DOHH2 (cell line): ENCODE results near the gene POMP.

Experiments used
- H3F3A ChIP-seq: fragments of 200-600 bp; sonication (generic), shearing (Covaris generic); 2 replicates; pipeline ENCODE4 v1.6.0; 2016; ENCODE audit warnings: antibody characterized with exemption, mild to moderate bottlenecking; ENCODE audit not compliant: control insufficient read depth, insufficient read depth
- H3K27ac ChIP-seq: fragments of 200-600 bp; sonication (generic); 2 replicates; pipeline ENCODE4 v1.5.1; 2014; ENCODE audit warnings: low read depth, mild to moderate bottlenecking, low read length, moderate library complexity
- H3K27me3 ChIP-seq: fragments of 200-600 bp; sonication (generic); 2 replicates; pipeline ENCODE4 v1.6.1; 2014; ENCODE audit warnings: mild to moderate bottlenecking, low read length, mixed read lengths; ENCODE audit not compliant: control insufficient read depth
- H3K36me3 ChIP-seq: fragments of 200-600 bp; sonication (generic); 2 replicates; pipeline ENCODE4 v1.6.1; 2014; ENCODE audit warnings: mild to moderate bottlenecking, low read length, moderate library complexity, mixed read lengths; ENCODE audit not compliant: control insufficient read depth
- H3K4me1 ChIP-seq: fragments of 200-600 bp; sonication (generic); 2 replicates; pipeline ENCODE4 v1.6.1; 2014; ENCODE audit warnings: mild to moderate bottlenecking, low read length, mixed read lengths; ENCODE audit not compliant: control insufficient read depth
- H3K4me2 ChIP-seq: fragments of 200-600 bp; sonication (generic); 2 replicates; pipeline ENCODE4 v1.6.0; 2014; ENCODE audit warnings: mild to moderate bottlenecking, low read length, moderate library complexity
- H3K4me3 ChIP-seq: fragments of 200-600 bp; sonication (generic); 2 replicates; pipeline ENCODE4 v1.5.1; 2014; ENCODE audit warnings: mild to moderate bottlenecking, low read length, mixed read lengths
- H3K79me2 ChIP-seq: fragments of 200-600 bp; sonication (generic); 2 replicates; pipeline ENCODE4 v1.6.1; 2014; ENCODE audit warnings: mild to moderate bottlenecking, low read length, mixed read lengths; ENCODE audit not compliant: control insufficient read depth
- H3K9me2 ChIP-seq: fragments of 200-600 bp; sonication (generic); replicated peaks from 2 replicates; pipeline ENCODE4 v1.6.1; 2014; ENCODE audit warnings: mild to moderate bottlenecking, low read length, mixed read lengths; ENCODE audit not compliant: control insufficient read depth
- H3K9me3 ChIP-seq: fragments of 200-600 bp; sonication (generic); 2 replicates; pipeline ENCODE4 v1.6.1; 2014; ENCODE audit warnings: antibody characterized with exemption, low read length, mixed read lengths; ENCODE audit not compliant: control insufficient read depth, insufficient read depth
- H4K20me1 ChIP-seq: fragments of 200-600 bp; sonication (generic); 2 replicates; pipeline ENCODE4 v1.6.0; 2014; ENCODE audit warnings: low read depth, mild to moderate bottlenecking, antibody characterized with exemption, low read length, moderate library complexity; ENCODE audit not compliant: control insufficient read depth, insufficient read depth
- CTCF ChIP-seq: fragments of 200-600 bp; sonication (generic); IDR thresholded peaks from one replicate; pipeline ENCODE4 v1.5.1; 2014; ENCODE audit warnings: antibody characterized with exemption, mild to moderate bottlenecking, low read depth, low read length; ENCODE audit not compliant: poor library complexity, severe bottlenecking
- EZH2phosphoT487 ChIP-seq: fragments of 200-600 bp; sonication (generic); IDR thresholded peaks from 2 replicates; pipeline ENCODE4 v1.6.1; 2017; ENCODE audit warnings: borderline replicate concordance, mild to moderate bottlenecking, antibody characterized with exemption, low read length, moderate library complexity, mixed read lengths

The POMP gene

DNA sequence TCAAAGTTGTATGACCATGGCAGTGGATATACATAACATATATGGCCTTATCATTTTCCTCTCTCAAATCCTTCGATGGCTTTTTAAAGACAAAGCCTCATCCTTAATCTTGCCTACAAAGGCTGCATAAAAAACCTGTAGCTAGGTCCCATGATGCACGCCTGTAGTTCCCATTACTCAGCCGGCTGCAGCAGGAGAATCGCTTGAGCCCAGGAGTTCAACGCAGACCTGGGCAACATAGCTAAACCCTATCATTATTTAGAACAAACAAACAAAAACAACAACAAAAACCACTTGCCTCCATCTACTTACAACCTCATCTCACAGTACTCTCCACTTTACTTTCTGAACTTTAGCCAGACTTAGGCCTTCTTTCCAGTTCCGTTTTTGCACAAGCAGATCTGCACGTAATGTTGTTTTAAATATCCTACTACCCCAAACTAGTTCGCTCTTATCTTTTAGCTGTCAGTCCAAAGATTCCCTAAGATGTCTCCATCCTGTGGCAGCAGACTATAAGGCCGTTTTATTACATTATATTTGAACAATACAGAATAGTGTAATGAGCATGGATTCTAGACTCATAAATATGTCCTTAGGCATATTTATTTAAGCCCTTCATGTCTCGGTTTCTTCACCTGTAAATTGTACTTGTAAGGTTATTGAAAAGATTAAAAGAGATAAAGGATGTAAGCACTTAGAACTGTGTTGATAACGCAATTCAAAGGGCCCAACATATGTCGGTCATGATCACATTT, 969 bp upstream of the POMP start:
- Histone ChIP-seq H3K79me2 (peaks cover 76% of the 10 kb centered on the region), H3K27ac (peak overlapping the region; percentile 79), H3K4me3 (peak overlapping the region; percentile 90), H3K4me2 (peak overlapping the region; percentile 64), H3K4me1 (peaks cover 40% of the 10 kb centered on the region), H3K9me3 (no peaks in the 10 kb centered on the region), H3K27me3 (no peaks in the 10 kb centered on the region), H4K20me1 (peaks cover 22% of the 10 kb centered on the region), H3F3A (peaks cover 5% of the 10 kb centered on the region; the same call in 1 of the 2 replicates), H3K36me3 (peaks cover 43% of the 10 kb centered on the region), H3K9me2 (no peaks in the 10 kb centered on the region)
- no peak for TF ChIP-seq EZH2phosphoT487
- no peak for TF ChIP-seq CTCF

DNA sequence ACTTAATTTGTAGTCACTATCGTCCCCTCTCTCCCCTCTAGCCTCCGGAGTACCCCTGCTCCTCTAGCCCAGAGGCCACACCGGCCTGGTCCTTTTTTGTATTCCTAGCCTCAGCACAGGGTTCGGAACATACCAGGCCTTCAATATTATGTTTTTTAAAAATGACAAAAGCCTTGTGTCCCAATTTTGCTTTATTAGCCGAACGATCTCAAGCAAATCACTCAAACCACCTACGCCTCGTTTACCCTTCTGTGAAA, 463 bp upstream of the POMP start:
- peaks cover 76% of the 10 kb centered on the region for H3K79me2 ChIP-seq
- H3K27me3 ChIP-seq, result no peaks in the 10 kb centered on the region
- peaks cover 22% of the 10 kb centered on the region for H4K20me1 ChIP-seq
- peaks cover 44% of the 10 kb centered on the region for H3K36me3 ChIP-seq
- H3F3A ChIP-seq, result peaks cover 5% of the 10 kb centered on the region; the same call in 1 of the 2 replicates
- peak overlapping the region; percentile 64 for H3K4me2 ChIP-seq
- no peak for TF ChIP-seq CTCF
- TF ChIP-seq EZH2phosphoT487, result no peak
- no peaks in the 10 kb centered on the region for H3K9me2 ChIP-seq
- no peaks in the 10 kb centered on the region for H3K9me3 ChIP-seq
- peak overlapping the region; percentile 90 for H3K4me3 ChIP-seq
- peaks cover 40% of the 10 kb centered on the region for H3K4me1 ChIP-seq
- H3K27ac ChIP-seq, result peak overlapping the region; percentile 79

DNA sequence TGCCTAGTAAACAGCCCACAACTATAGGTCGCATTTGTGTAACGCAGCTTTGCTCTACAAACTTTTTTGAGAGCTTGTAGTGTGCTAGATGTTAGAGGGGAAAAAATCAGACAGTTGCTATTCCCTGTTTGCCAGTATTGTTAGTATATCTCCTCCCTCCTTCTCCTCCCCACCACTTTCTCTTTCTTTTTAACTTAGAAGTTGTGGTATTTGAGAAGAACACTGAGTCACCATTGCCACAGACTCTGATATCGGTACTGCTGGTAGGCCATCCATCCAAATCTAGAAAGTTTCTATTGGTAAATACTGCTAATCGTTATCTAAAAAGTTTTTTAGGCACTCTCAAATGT, 666 bp downstream of the POMP start:
- Histone ChIP-seq H3K4me1 (peaks cover 40% of the 10 kb centered on the region), H3K9me3 (no peaks in the 10 kb centered on the region), H4K20me1 (peaks cover 22% of the 10 kb centered on the region), H3K79me2 (peaks cover 76% of the 10 kb centered on the region), H3F3A (peaks cover 5% of the 10 kb centered on the region; the same call in 1 of the 2 replicates), H3K27ac (peak overlapping the region; percentile 79), H3K4me3 (peak overlapping the region; percentile 90), H3K4me2 (peak overlapping the region; percentile 64), H3K36me3 (peaks cover 54% of the 10 kb centered on the region), H3K27me3 (no peaks in the 10 kb centered on the region), H3K9me2 (no peaks in the 10 kb centered on the region)
- no peak for TF ChIP-seq EZH2phosphoT487
- no peak for TF ChIP-seq CTCF
